ENCODE data around the gene RDH16.
"Not testable (repeated sequence)": the region's sequence is repeated elsewhere in the genome, so short reads cannot be mapped to it uniquely, and the experiment has no call there.

The RDH16 gene

GRCh38 chr12:56988207-56988739 is 30.9 kb upstream of the RDH16 start:
- H3K36me3 ChIP-seq (ENCODE audit: control insufficient read depth, low read length): no peaks in the 10 kb centered on the region
- TF ChIP-seq CTCF (IDR thresholded peaks at IDR 0.05; ENCODE audit: low read depth, low read length, poor library complexity, severe bottlenecking): no peak
- no peak for TF ChIP-seq EZH2phosphoT487 (IDR thresholded peaks at IDR 0.05; ENCODE audit: borderline replicate concordance, low read length)
- H3K27ac ChIP-seq (ENCODE audit: low read depth, low read length): no peak overlapping the region
- no peaks in the 10 kb centered on the region for H3K9me2 ChIP-seq (replicated peaks; ENCODE audit: control insufficient read depth, low read length)
- H3K4me1 ChIP-seq (ENCODE audit: control insufficient read depth, low read length): peaks cover 14% of the 10 kb centered on the region
- no peaks in the 10 kb centered on the region for H3F3A ChIP-seq (ENCODE audit: control insufficient read depth, insufficient read depth)
- H3K27me3 ChIP-seq (ENCODE audit: control insufficient read depth, low read length): peaks cover 16% of the 10 kb centered on the region
- no peaks in the 10 kb centered on the region for H4K20me1 ChIP-seq (ENCODE audit: control insufficient read depth, insufficient read depth, low read depth, low read length)
- no peaks in the 10 kb centered on the region for H3K9me3 ChIP-seq (ENCODE audit: control insufficient read depth, insufficient read depth, low read length)
- no peaks in the 10 kb centered on the region for H3K79me2 ChIP-seq (ENCODE audit: control insufficient read depth, low read length)
- H3K4me2 ChIP-seq (ENCODE audit: low read length): no peak overlapping the region
- no peak overlapping the region for H3K4me3 ChIP-seq (ENCODE audit: low read length)

GRCh38 chr12:56987551-56988053 is 30.2 kb upstream of the RDH16 start:
- no peaks in the 10 kb centered on the region for H3K36me3 ChIP-seq (ENCODE audit: control insufficient read depth, low read length)
- no peaks in the 10 kb centered on the region for H4K20me1 ChIP-seq (ENCODE audit: control insufficient read depth, insufficient read depth, low read depth, low read length)
- no peaks in the 10 kb centered on the region for H3K9me2 ChIP-seq (replicated peaks; ENCODE audit: control insufficient read depth, low read length)
- no peaks in the 10 kb centered on the region for H3F3A ChIP-seq (ENCODE audit: control insufficient read depth, insufficient read depth)
- no peak overlapping the region for H3K4me3 ChIP-seq (ENCODE audit: low read length)
- peaks cover 14% of the 10 kb centered on the region for H3K4me1 ChIP-seq (ENCODE audit: control insufficient read depth, low read length)
- H3K27ac ChIP-seq (ENCODE audit: low read depth, low read length): no peak overlapping the region
- H3K9me3 ChIP-seq (ENCODE audit: control insufficient read depth, insufficient read depth, low read length): no peaks in the 10 kb centered on the region
- TF ChIP-seq EZH2phosphoT487 (IDR thresholded peaks at IDR 0.05; ENCODE audit: borderline replicate concordance, low read length) (no peak), CTCF (IDR thresholded peaks at IDR 0.05; ENCODE audit: low read depth, low read length, poor library complexity, severe bottlenecking) (peak; percentile 96)
- H3K4me2 ChIP-seq (ENCODE audit: low read length): no peak overlapping the region
- H3K27me3 ChIP-seq (ENCODE audit: control insufficient read depth, low read length): peaks cover 16% of the 10 kb centered on the region
- H3K79me2 ChIP-seq (ENCODE audit: control insufficient read depth, low read length): no peaks in the 10 kb centered on the region

GRCh38 chr12:56987011-56987410 is 29.6 kb upstream of the RDH16 start:
- H3K4me2 ChIP-seq (ENCODE audit: low read length): no peak overlapping the region

GRCh38 chr12:56985714-56986113 is 28.3 kb upstream of the RDH16 start:
- peaks cover 10% of the 10 kb centered on the region for H3K4me1 ChIP-seq (ENCODE audit: control insufficient read depth, low read length)
- H3K9me3 ChIP-seq (ENCODE audit: control insufficient read depth, insufficient read depth, low read length); H3K4me2 ChIP-seq (ENCODE audit: low read length); H3K27ac ChIP-seq (ENCODE audit: low read depth, low read length); H3K36me3 ChIP-seq (ENCODE audit: control insufficient read depth, low read length); H3F3A ChIP-seq (ENCODE audit: control insufficient read depth, insufficient read depth); H4K20me1 ChIP-seq (ENCODE audit: control insufficient read depth, insufficient read depth, low read depth, low read length); H3K9me2 ChIP-seq (replicated peaks; ENCODE audit: control insufficient read depth, low read length); H3K79me2 ChIP-seq (ENCODE audit: control insufficient read depth, low read length); H3K4me3 ChIP-seq (ENCODE audit: low read length): not testable (repeated sequence)
- H3K27me3 ChIP-seq (ENCODE audit: control insufficient read depth, low read length): peaks cover 16% of the 10 kb centered on the region

More at GRCh38 chr12:56987011-56987410, 29.6 kb upstream of the RDH16 start:
- no peaks in the 10 kb centered on the region for H3K79me2 ChIP-seq (ENCODE audit: control insufficient read depth, low read length)
- no peaks in the 10 kb centered on the region for H3F3A ChIP-seq (ENCODE audit: control insufficient read depth, insufficient read depth)
- no peak overlapping the region for H3K27ac ChIP-seq (ENCODE audit: low read depth, low read length)
- no peak overlapping the region for H3K4me3 ChIP-seq (ENCODE audit: low read length)
- no peaks in the 10 kb centered on the region for H3K9me3 ChIP-seq (ENCODE audit: control insufficient read depth, insufficient read depth, low read length)
- no peaks in the 10 kb centered on the region for H3K36me3 ChIP-seq (ENCODE audit: control insufficient read depth, low read length)
- H3K27me3 ChIP-seq (ENCODE audit: control insufficient read depth, low read length): peaks cover 16% of the 10 kb centered on the region
- H4K20me1 ChIP-seq (ENCODE audit: control insufficient read depth, insufficient read depth, low read depth, low read length): no peaks in the 10 kb centered on the region
- no peak for TF ChIP-seq CTCF (IDR thresholded peaks at IDR 0.05; ENCODE audit: low read depth, low read length, poor library complexity, severe bottlenecking)
- TF ChIP-seq EZH2phosphoT487 (IDR thresholded peaks at IDR 0.05; ENCODE audit: borderline replicate concordance, low read length): no peak
- peaks cover 14% of the 10 kb centered on the region for H3K4me1 ChIP-seq (ENCODE audit: control insufficient read depth, low read length)
- no peaks in the 10 kb centered on the region for H3K9me2 ChIP-seq (replicated peaks; ENCODE audit: control insufficient read depth, low read length)
